ENCODE results near the gene MOB2. TPM values are rescaled to one million over a fixed set of nuclear protein-coding genes. Genes with fewer than 3 reads are reported as not detected.

MOB2 gene
- total RNA-seq, 4 donors from 2014 or later: 34.7 to 50.4 (median 40.5) TPM

- Histone ChIP-seq H3K27ac (no peak overlapping the region), H3K9me3 (no peaks in the 10 kb centered on the region), H3K27me3 (no peaks in the 10 kb centered on the region), H3K36me3 (peaks cover 0 to 6% (median 0%) of the 10 kb centered on the region in 3 donors), H3K4me3 (no peak overlapping the region), H3K4me1 (peaks cover 0 to 35% (median 0%) of the 10 kb centered on the region in 4 donors)
- TF ChIP-seq, protein P1, sequence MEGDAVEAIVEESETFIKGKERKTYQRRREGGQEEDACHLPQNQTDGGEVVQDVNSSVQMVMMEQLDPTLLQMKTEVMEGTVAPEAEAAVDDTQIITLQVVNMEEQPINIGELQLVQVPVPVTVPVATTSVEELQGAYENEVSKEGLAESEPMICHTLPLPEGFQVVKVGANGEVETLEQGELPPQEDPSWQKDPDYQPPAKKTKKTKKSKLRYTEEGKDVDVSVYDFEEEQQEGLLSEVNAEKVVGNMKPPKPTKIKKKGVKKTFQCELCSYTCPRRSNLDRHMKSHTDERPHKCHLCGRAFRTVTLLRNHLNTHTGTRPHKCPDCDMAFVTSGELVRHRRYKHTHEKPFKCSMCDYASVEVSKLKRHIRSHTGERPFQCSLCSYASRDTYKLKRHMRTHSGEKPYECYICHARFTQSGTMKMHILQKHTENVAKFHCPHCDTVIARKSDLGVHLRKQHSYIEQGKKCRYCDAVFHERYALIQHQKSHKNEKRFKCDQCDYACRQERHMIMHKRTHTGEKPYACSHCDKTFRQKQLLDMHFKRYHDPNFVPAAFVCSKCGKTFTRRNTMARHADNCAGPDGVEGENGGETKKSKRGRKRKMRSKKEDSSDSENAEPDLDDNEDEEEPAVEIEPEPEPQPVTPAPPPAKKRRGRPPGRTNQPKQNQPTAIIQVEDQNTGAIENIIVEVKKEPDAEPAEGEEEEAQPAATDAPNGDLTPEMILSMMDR (IDR thresholded peaks at IDR 0.05): no peak
- TF ChIP-seq POLR2A (IDR thresholded peaks at IDR 0.05): no peak
- no peak for DNase-seq
These were observed 18.2 kb upstream of the MOB2 start for GRCh38 chr11:1504581-1505290.

- H3K36me3 ChIP-seq: peaks cover 0 to 6% (median 0%) of the 10 kb centered on the region in 3 donors
- H3K4me1 ChIP-seq: peaks cover 0 to 35% (median 0%) of the 10 kb centered on the region in 4 donors
- H3K4me3 ChIP-seq: no peak overlapping the region
- no peak for DNase-seq
- H3K27ac ChIP-seq: no peak overlapping the region
- no peaks in the 10 kb centered on the region for H3K27me3 ChIP-seq
- TF ChIP-seq, protein P1 (IDR thresholded peaks at IDR 0.05): no peak
- no peak for TF ChIP-seq POLR2A (IDR thresholded peaks at IDR 0.05)
- no peaks in the 10 kb centered on the region for H3K9me3 ChIP-seq
These were observed 17.6 kb upstream of the MOB2 start for GRCh38 chr11:1504138-1504537.

GRCh38 chr11:1503708-1504104 is 17.1 kb upstream of the MOB2 start:
- H3K27ac ChIP-seq: no peak overlapping the region
- no peaks in the 10 kb centered on the region for H3K9me3 ChIP-seq
- peaks cover 0 to 6% (median 0%) of the 10 kb centered on the region in 3 donors for H3K36me3 ChIP-seq
- H3K4me1 ChIP-seq: peaks cover 0 to 35% (median 0%) of the 10 kb centered on the region in 4 donors
- H3K27me3 ChIP-seq: no peaks in the 10 kb centered on the region
- H3K4me3 ChIP-seq: no peak overlapping the region
- no peak for TF ChIP-seq POLR2A (IDR thresholded peaks at IDR 0.05)
- TF ChIP-seq, protein P1 (IDR thresholded peaks at IDR 0.05): no peak
- DNase-seq: no peak

DNA sequence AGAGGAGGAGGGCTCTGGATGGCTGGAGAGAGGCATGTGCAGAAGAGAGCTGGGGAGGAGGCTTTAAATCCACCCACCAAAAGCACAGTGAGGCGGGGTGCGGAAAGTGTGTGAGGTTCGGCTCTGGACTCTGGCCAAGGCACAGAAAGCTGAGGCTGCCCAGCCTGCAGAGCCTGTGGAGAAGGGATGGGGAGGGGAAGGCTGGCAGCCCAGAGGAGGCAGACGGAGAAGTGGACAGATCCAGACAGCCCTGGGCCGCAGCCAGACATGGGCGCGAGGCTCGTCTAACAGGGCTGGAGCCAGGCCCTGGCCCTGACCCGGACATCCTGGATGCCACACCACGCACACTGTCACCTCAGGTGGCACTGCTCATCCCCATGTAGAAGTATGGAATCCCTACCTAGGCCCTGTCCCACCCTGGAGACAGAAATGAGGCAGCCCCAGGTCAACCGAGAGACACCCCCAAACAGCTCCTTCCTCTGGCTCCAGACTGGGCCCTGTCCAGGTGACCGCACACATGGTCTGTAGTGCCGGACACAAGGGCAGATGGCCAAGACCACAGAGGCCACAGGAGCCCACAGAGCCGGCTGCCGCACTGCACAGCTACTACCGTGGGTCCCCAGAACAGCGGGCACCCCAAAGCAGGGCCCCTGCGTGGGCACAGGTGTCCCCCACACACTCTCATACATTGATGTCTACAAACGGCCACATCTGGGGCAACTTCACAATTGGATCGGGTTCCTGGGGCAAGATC is 16.6 kb upstream of the MOB2 start:
- Histone ChIP-seq H3K9me3 (no peaks in the 10 kb centered on the region), H3K27ac (no peak overlapping the region), H3K36me3 (peaks cover 0 to 6% (median 0%) of the 10 kb centered on the region in 3 donors), H3K4me1 (peaks cover 0 to 35% (median 0%) of the 10 kb centered on the region in 4 donors), H3K4me3 (no peak overlapping the region), H3K27me3 (no peaks in the 10 kb centered on the region)
- no peak for DNase-seq
- TF ChIP-seq POLR2A (IDR thresholded peaks at IDR 0.05): no peak
- TF ChIP-seq, protein P1 (IDR thresholded peaks at IDR 0.05): no peak

DNA sequence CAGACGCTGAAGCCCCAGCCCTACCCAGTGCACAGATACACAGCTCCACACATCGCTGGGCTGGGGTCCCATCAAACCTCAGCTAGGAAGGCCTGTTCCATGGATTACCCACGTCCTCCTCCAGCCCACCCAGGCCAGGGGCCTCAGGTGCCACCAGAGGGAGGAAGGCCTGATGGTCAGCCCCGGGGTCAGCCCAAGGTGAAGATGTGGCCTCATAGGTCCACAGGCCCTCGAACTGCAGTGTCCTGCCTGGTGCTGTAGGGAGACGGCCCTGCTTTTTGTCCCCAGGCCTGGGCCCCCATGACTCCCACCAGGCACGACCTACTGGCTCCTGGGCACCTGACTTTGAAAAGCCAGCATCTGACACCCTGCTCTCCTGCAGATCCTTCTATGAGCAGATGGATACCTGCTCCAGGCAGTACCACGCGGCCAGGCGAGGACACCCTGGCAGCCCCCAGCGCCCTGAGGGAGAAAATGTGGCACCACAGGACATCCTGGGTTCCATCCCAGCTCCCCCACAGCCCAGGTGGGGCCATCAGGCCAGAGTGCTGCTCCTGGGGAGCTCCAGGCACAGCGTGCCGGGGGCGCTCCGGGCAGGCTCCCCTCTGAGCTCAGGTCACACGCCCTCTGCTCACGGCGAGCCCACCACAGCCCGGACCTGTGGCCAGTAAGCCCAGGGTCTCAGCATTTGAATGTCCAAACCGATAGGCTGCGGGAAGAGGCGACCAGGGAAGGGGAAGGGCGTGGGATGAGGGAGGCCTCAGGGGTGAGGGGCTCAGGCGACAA is 15.8 kb upstream of the MOB2 start:
- no peak for DNase-seq
- TF ChIP-seq, protein P1 (IDR thresholded peaks at IDR 0.05): no peak
- no peaks in the 10 kb centered on the region for H3K9me3 ChIP-seq
- H3K36me3 ChIP-seq: peaks cover 0 to 6% (median 0%) of the 10 kb centered on the region in 3 donors
- H3K27me3 ChIP-seq: no peaks in the 10 kb centered on the region
- peaks cover 0 to 35% (median 0%) of the 10 kb centered on the region in 4 donors for H3K4me1 ChIP-seq
- no peak overlapping the region for H3K27ac ChIP-seq
- no peak overlapping the region for H3K4me3 ChIP-seq

Measured in Peyer's patch (tissue), 4 donors.